Endothelial cell (in vitro differentiated cells): ENCODE data around the gene RPL7A. TPM values are rescaled to one million over a fixed set of nuclear protein-coding genes. Genes with fewer than 3 reads are reported as not detected.

Source experiments
- DNase-seq: peaks from one replicate; pipeline ENCODE4 v3.0.0; 2021; ENCODE audit warnings: low spot score
- H3K27ac Mint-ChIP-seq: one replicate; pipeline ENCODE4 v1.8.0; 2021; ENCODE audit warnings: mixed read lengths, inconsistent platforms; ENCODE audit not compliant: unreplicated experiment
- H3K27me3 Mint-ChIP-seq: one replicate; pipeline ENCODE4 v1.8.0; 2021; ENCODE audit warnings: mild to moderate bottlenecking, moderate library complexity, mixed read lengths, inconsistent platforms; ENCODE audit not compliant: unreplicated experiment
- H3K36me3 Mint-ChIP-seq: one replicate; pipeline ENCODE4 v1.8.0; 2021; ENCODE audit warnings: mild to moderate bottlenecking, low read depth, mixed read lengths, inconsistent platforms; ENCODE audit not compliant: unreplicated experiment
- H3K4me1 Mint-ChIP-seq: one replicate; pipeline ENCODE4 v1.8.0; 2021; ENCODE audit warnings: mild to moderate bottlenecking, mixed read lengths, inconsistent platforms; ENCODE audit not compliant: unreplicated experiment
- H3K4me3 Mint-ChIP-seq: one replicate; pipeline ENCODE4 v1.8.0; 2021; ENCODE audit warnings: mild to moderate bottlenecking, mixed read lengths, inconsistent platforms; ENCODE audit not compliant: unreplicated experiment
- H3K9me3 Mint-ChIP-seq: one replicate; pipeline ENCODE4 v1.8.0; 2021; ENCODE audit warnings: mixed read lengths, inconsistent platforms; ENCODE audit not compliant: unreplicated experiment
- total RNA-seq: library from RNA; stranded (reverse); fragmentation: NEBNext Ultra II Directional; extraction: Animal tissue kit (Norgen Biotek cat#: 25700); gene quantifications from one replicate; pipeline ENCODE4 v1.2.1, GENCODE V29; 2021; ENCODE audit not compliant: unreplicated experiment
- TF ChIP-seq, protein P1 (sequence below): fragments of 200-600 bp; sonication (generic); IDR thresholded peaks from one replicate; pipeline ENCODE4 v1.5.0; 2021; ENCODE audit warnings: antibody characterized with exemption; ENCODE audit not compliant: unreplicated experiment

RPL7A gene
- total RNA-seq, 1 donor from 2014 or later = 2,006 TPM

DNA sequence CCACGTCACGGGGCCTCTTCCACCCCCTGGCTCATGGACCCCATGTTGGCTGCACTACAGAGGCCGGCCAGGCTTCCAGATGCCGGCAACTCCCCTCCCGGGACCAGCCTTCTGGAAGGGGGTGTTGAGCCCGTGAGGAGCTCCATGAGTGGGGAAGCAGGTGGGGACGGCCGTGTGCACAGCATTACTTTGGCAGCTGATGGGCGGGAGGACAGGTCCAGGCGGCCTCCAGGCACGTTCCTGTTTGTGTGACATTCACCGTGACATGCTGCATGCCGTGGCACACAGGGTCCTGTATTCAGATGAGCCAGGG lies 43.9 kb upstream of the RPL7A start:
- no peaks in the 10 kb centered on the region for H3K9me3 Mint-ChIP-seq
- no peak overlapping the region for H3K27ac Mint-ChIP-seq
- DNase-seq = no peak
- no peaks in the 10 kb centered on the region for H3K4me1 Mint-ChIP-seq
- no peaks in the 10 kb centered on the region for H3K36me3 Mint-ChIP-seq
- H3K4me3 Mint-ChIP-seq = no peak overlapping the region
- TF ChIP-seq, protein P1, sequence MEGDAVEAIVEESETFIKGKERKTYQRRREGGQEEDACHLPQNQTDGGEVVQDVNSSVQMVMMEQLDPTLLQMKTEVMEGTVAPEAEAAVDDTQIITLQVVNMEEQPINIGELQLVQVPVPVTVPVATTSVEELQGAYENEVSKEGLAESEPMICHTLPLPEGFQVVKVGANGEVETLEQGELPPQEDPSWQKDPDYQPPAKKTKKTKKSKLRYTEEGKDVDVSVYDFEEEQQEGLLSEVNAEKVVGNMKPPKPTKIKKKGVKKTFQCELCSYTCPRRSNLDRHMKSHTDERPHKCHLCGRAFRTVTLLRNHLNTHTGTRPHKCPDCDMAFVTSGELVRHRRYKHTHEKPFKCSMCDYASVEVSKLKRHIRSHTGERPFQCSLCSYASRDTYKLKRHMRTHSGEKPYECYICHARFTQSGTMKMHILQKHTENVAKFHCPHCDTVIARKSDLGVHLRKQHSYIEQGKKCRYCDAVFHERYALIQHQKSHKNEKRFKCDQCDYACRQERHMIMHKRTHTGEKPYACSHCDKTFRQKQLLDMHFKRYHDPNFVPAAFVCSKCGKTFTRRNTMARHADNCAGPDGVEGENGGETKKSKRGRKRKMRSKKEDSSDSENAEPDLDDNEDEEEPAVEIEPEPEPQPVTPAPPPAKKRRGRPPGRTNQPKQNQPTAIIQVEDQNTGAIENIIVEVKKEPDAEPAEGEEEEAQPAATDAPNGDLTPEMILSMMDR = no peak
- H3K27me3 Mint-ChIP-seq = peaks cover 3% of the 10 kb centered on the region

GRCh38 chr9:133304477-133305377 lies 43.3 kb upstream of the RPL7A start:
- H3K36me3 Mint-ChIP-seq = no peaks in the 10 kb centered on the region
- H3K4me1 Mint-ChIP-seq = no peaks in the 10 kb centered on the region
- H3K27me3 Mint-ChIP-seq = peaks cover 3% of the 10 kb centered on the region
- TF ChIP-seq, protein P1 = no peak
- H3K4me3 Mint-ChIP-seq = no peak overlapping the region
- no peak for DNase-seq
- peaks cover 2% of the 10 kb centered on the region for H3K9me3 Mint-ChIP-seq
- H3K27ac Mint-ChIP-seq = no peak overlapping the region

DNA sequence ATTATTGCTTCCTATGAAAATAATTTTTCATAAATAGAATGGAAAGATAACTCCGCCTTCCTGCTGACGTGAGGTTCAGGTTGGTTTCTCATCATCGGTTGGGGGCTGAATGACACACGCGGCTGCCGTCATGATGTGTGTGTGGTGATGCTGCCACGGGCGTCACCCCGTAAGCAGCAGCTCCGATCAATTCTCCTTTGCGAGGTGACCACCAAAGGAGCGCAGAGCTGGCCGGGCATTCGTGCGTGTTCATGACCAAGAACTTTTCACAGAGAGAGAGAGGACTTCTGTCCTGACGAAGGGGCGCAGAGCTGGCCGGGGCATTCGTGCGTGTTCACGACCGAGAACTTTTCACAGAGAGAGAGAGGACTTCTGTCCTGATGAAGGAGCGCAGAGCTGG lies 42.3 kb upstream of the RPL7A start:
- Mint-ChIP-seq H3K27me3 (peaks cover 3% of the 10 kb centered on the region), H3K27ac (no peak overlapping the region), H3K36me3 (no peaks in the 10 kb centered on the region), H3K9me3 (peaks cover 5% of the 10 kb centered on the region), H3K4me1 (no peaks in the 10 kb centered on the region), H3K4me3 (no peak overlapping the region)
- TF ChIP-seq, protein P1 = no peak
- DNase-seq = no peak

GRCh38 chr9:133306242-133307204 lies 41.5 kb upstream of the RPL7A start:
- Mint-ChIP-seq H3K27me3 (peaks cover 2% of the 10 kb centered on the region), H3K36me3 (no peaks in the 10 kb centered on the region), H3K27ac (no peak overlapping the region), H3K9me3 (peaks cover 5% of the 10 kb centered on the region), H3K4me3 (no peak overlapping the region), H3K4me1 (no peaks in the 10 kb centered on the region)
- DNase-seq = no peak
- TF ChIP-seq, protein P1 = no peak
